Omental fat pad (tissue), 4 donors: ENCODE measurements around the gene TET1. TPM values are rescaled to one million over a fixed set of nuclear protein-coding genes. Genes with fewer than 3 reads are reported as not detected.
"Not testable (repeated sequence)": the region's sequence is repeated elsewhere in the genome, so short reads cannot be mapped to it uniquely, and the experiment has no call there.

Experiments used
- ATAC-seq: fragments of 150-250 bp; one replicate; pipeline ENCODE4 v1.9.1; 2016; ENCODE audit warnings: mild to moderate bottlenecking, moderate library complexity; ENCODE audit not compliant: low FRiP score
- DNase-seq: peaks from one replicate; pipeline ENCODE4 v3.0.0-alpha.2; 2019; ENCODE audit warnings: low spot score
- total RNA-seq, 4 donors: library from RNA; depleted of rRNA; stranded (reverse); fragments of >200 nt; gene quantifications; one replicate each; pipeline ENCODE4 v1.1.0, GENCODE V29; 2016
- TF ChIP-seq, protein P1 (sequence below), 3 donors: fragments of 450-650 bp; IDR thresholded peaks; one replicate each; pipeline ENCODE4 v1.5.1; 2016 to 2017; ENCODE audit warnings: antibody characterized with exemption in 3 of 3, mild to moderate bottlenecking in 3 of 3, moderate library complexity in 2 of 3

TET1 gene
- total RNA-seq, 4 donors from 2014 or later = 3.1 to 7.1 (median 6.2) TPM

DNA sequence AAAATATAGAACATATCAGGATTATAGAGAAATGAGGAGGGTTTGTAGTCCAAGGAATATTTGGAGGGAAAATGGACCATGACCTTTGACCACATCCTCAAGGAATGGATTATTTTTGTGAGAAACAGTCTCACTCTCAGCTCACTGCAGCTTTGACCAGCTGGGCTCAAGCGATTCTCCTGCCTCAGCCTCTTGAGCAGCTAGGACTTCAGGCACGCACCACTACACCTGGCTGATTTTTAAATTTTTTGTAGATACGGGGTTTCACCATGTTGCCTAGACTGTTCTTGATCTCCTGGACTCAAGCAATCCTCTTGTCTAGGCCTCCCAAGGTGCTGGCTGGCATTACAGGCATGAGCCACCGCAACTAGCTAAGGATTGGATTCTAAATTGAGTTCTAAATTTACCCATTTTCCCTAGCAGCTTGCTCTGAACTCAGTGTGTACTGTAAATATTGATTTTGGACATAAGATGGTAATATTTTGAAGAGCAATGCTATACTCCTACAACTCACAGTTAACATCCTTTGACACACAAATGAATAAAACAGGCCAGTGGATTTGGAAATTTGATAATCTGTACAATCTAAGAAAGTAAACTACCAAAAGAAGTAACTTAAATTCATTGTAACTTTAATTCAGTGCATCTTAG is 73.8 kb downstream of the TET1 start:
- TF ChIP-seq, protein P1, sequence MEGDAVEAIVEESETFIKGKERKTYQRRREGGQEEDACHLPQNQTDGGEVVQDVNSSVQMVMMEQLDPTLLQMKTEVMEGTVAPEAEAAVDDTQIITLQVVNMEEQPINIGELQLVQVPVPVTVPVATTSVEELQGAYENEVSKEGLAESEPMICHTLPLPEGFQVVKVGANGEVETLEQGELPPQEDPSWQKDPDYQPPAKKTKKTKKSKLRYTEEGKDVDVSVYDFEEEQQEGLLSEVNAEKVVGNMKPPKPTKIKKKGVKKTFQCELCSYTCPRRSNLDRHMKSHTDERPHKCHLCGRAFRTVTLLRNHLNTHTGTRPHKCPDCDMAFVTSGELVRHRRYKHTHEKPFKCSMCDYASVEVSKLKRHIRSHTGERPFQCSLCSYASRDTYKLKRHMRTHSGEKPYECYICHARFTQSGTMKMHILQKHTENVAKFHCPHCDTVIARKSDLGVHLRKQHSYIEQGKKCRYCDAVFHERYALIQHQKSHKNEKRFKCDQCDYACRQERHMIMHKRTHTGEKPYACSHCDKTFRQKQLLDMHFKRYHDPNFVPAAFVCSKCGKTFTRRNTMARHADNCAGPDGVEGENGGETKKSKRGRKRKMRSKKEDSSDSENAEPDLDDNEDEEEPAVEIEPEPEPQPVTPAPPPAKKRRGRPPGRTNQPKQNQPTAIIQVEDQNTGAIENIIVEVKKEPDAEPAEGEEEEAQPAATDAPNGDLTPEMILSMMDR (IDR thresholded peaks at IDR 0.05) = no peak
- DNase-seq (no peak), ATAC-seq (no peak)

DNA sequence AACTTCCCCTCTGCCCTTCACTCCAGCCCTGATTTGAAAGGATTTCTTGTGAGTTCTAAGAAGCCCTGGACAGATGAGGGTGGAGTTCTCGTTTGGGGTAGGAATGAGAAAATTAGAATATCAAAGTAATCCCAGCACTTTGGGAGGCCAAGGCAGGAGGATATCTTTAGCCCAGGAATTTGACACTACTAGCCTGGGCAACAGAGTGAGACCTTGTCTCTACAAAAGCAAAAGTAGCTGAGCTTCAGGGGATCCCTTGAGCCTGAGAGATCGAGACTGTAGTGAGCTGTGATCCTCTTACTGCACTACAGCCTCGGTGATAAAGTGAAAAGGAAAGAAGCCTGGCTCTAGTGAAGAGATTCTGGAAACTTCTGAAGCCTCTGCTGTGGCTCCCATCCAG is 76.2 kb downstream of the TET1 start:
- TF ChIP-seq, protein P1 (IDR thresholded peaks at IDR 0.05) = no peak
- ATAC-seq (no peak), DNase-seq (no peak)

DNA sequence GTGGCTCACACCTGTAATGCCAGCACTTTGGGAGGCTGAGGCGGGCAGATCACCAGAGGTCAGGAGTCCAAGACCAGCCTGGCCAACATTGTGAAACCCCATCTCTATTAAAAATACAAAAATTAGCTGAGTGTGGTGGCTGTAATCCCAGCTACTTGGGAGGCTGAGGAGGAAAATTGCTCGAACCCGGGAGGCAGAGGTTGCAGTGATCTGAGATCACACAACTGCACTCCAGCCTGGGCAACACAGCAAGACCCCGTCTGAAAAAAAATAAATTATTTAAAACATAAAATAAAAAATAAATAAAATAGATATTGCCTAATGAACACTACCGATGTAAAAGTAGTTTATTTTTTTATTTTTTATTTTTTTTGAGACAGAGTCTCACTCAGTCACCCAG is 83.4 kb downstream of the TET1 start:
- not testable (repeated sequence) for ATAC-seq

GRCh38 chr10:68647672-68648341 is 87.7 kb downstream of the TET1 start:
- DNase-seq (no peak), ATAC-seq (peak; percentile 90)
- TF ChIP-seq, protein P1 (IDR thresholded peaks at IDR 0.05) = no peak

More for the DNA sequence above, 83.4 kb downstream of the TET1 start:
- DNase-seq = not testable (repeated sequence)

DNA sequence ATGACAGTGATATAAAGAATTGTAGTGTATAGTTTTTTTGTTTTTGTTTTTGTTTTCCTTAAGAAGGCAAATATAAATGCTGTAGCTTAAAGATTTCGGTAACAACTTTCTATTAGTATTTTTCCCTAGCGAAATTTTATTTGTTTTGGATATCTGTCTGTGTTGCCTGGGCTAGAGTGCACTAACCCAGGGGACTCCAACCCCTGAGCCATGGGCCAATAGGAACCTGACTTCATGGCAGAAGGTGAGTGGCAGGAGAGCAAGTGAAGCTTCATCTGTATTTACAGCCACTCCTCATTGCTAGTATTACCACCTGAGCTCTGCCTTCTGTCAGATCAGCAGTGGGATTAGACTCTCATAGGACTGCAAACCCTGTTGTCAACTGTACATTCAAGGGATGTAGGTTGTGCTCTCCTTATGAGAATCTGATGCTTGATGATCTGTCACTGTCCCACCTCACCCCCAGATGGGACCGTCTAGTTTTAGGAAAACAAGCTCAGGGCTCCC is 95.5 kb downstream of the TET1 start:
- TF ChIP-seq, protein P1 (IDR thresholded peaks at IDR 0.05) = no peak
- no peak for ATAC-seq

DNA sequence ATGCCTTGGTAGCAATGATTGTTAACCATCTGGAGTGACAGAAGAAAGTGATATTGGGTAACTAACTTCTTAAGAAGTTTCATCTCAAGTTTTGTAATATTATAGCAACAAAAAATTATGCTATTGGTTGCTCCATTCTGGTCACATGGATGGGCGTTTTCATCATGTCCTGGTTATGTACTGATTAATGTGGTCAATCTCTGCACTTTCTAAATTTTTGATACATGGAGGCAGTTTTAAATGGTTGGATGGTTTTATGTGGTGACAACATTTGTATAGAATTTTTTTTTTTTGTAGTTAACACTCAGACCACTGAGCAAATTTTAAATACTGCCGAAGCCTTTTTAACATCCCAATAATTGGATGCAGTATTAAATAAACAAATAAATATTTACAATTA is 105.7 kb downstream of the TET1 start:
- ATAC-seq (no peak), DNase-seq (no peak)
- TF ChIP-seq, protein P1 (IDR thresholded peaks at IDR 0.05) = no peak

More for the DNA sequence above, 95.5 kb downstream of the TET1 start:
- no peak for DNase-seq

GRCh38 chr10:68666280-68666760 is 106.2 kb downstream of the TET1 start:
- no peak for ATAC-seq
- TF ChIP-seq, protein P1 (IDR thresholded peaks at IDR 0.05) = no peak
- no peak for DNase-seq
